Measurements from ENCODE around the gene NOX3.

DNA sequence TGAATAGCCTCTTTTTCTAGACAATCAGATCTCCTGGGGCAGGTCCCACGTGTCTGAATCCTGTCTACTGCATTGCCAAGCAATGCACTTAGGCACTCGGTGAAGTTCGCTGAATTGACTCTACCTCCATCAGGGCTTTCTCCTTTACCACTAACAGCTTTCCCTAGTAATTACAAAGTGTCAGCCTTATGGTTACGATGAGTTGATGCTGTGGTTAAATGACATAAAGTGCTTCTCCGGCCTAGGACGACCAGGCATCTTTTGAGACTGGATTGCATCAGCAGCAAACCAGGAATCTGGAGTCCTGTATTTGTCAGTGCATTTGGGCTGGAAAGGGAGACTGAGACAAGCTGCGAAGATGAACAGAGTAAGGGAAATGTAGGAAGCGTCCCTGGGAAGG lies 21.5 kb downstream of the NOX3 start:
- TF ChIP-seq GLIS3 (CRISPR knock-in tag; IDR thresholded peaks at IDR 0.05): no peak
- TF ChIP-seq ZC3H10 (CRISPR knock-in tag; IDR thresholded peaks at IDR 0.05): no peak
- no peak for TF ChIP-seq PPARA (CRISPR knock-in tag; IDR thresholded peaks at IDR 0.05; ENCODE audit: borderline replicate concordance)
- no peak for TF ChIP-seq ZFP3 (CRISPR knock-in tag; IDR thresholded peaks at IDR 0.05)
- no peak for TF ChIP-seq ISL1 (CRISPR knock-in tag; IDR thresholded peaks at IDR 0.05)
- TF ChIP-seq RARB (CRISPR knock-in tag; IDR thresholded peaks at IDR 0.05): no peak
- TF ChIP-seq ZNF565 (CRISPR knock-in tag; conservative IDR thresholded peaks at IDR 0.05; ENCODE audit: low read depth): no peak
- TF ChIP-seq ZFP30 (CRISPR knock-in tag; IDR thresholded peaks at IDR 0.05): no peak
- no peak for TF ChIP-seq POU6F1 (CRISPR knock-in tag; IDR thresholded peaks at IDR 0.05; ENCODE audit: borderline replicate concordance, low read depth)
- TF ChIP-seq, protein P1, sequence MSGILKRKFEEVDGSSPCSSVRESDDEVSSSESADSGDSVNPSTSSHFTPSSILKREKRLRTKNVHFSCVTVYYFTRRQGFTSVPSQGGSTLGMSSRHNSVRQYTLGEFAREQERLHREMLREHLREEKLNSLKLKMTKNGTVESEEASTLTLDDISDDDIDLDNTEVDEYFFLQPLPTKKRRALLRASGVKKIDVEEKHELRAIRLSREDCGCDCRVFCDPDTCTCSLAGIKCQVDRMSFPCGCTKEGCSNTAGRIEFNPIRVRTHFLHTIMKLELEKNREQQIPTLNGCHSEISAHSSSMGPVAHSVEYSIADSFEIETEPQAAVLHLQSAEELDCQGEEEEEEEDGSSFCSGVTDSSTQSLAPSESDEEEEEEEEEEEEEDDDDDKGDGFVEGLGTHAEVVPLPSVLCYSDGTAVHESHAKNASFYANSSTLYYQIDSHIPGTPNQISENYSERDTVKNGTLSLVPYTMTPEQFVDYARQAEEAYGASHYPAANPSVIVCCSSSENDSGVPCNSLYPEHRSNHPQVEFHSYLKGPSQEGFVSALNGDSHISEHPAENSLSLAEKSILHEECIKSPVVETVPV (CRISPR knock-in tag; IDR thresholded peaks at IDR 0.05): no peak
- TF ChIP-seq, protein P2, sequence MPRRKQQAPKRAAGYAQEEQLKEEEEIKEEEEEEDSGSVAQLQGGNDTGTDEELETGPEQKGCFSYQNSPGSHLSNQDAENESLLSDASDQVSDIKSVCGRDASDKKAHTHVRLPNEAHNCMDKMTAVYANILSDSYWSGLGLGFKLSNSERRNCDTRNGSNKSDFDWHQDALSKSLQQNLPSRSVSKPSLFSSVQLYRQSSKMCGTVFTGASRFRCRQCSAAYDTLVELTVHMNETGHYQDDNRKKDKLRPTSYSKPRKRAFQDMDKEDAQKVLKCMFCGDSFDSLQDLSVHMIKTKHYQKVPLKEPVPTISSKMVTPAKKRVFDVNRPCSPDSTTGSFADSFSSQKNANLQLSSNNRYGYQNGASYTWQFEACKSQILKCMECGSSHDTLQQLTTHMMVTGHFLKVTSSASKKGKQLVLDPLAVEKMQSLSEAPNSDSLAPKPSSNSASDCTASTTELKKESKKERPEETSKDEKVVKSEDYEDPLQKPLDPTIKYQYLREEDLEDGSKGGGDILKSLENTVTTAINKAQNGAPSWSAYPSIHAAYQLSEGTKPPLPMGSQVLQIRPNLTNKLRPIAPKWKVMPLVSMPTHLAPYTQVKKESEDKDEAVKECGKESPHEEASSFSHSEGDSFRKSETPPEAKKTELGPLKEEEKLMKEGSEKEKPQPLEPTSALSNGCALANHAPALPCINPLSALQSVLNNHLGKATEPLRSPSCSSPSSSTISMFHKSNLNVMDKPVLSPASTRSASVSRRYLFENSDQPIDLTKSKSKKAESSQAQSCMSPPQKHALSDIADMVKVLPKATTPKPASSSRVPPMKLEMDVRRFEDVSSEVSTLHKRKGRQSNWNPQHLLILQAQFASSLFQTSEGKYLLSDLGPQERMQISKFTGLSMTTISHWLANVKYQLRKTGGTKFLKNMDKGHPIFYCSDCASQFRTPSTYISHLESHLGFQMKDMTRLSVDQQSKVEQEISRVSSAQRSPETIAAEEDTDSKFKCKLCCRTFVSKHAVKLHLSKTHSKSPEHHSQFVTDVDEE (CRISPR knock-in tag; IDR thresholded peaks at IDR 0.05): no peak

Data from SK-N-SH treated with all-trans-retinoic acid at 6 μM for 48 hours (cell line).